GM12865 (cell line): Measurements from ENCODE around the gene SDHD.

Experiments
- DNase-seq: peaks from one replicate; pipeline ENCODE4 v3.0.0; 2010; ENCODE audit warnings: low read depth
- H3K4me3 ChIP-seq: 2 replicates; pipeline ENCODE4 v1.5.1; 2011; ENCODE audit warnings: mild to moderate bottlenecking, low read depth, low read length, control low read depth
- TF ChIP-seq, protein P1 (sequence below): IDR thresholded peaks from 2 replicates; pipeline ENCODE4 v1.5.1; 2011; ENCODE audit warnings: low read length, control low read depth, low read depth, inconsistent platforms; ENCODE audit not compliant: insufficient read depth; ENCODE audit errors: missing control alignments

SDHD gene

DNA sequence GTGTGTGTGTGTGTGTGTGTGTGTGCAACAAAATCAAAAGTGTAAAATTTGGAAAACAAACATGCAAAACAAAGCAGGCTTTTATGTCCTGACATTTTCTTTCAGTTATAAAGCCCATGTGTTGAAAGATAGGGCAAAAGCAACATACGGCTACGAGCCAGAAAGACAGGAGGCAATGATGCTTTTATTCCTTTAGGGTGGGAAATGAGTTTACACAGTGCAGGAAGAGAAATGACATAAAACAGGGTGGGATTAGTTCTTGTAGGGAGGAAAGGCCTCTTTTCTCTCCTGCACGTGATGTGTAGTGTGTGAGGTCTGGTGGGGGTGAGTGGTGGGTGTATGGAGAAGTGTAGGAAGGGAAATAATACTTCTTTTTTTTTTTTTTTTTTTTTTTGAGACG is 47.8 kb downstream of the SDHD start:
- H3K4me3 ChIP-seq: no peak overlapping the region
- no peak for DNase-seq
- TF ChIP-seq, protein P1, sequence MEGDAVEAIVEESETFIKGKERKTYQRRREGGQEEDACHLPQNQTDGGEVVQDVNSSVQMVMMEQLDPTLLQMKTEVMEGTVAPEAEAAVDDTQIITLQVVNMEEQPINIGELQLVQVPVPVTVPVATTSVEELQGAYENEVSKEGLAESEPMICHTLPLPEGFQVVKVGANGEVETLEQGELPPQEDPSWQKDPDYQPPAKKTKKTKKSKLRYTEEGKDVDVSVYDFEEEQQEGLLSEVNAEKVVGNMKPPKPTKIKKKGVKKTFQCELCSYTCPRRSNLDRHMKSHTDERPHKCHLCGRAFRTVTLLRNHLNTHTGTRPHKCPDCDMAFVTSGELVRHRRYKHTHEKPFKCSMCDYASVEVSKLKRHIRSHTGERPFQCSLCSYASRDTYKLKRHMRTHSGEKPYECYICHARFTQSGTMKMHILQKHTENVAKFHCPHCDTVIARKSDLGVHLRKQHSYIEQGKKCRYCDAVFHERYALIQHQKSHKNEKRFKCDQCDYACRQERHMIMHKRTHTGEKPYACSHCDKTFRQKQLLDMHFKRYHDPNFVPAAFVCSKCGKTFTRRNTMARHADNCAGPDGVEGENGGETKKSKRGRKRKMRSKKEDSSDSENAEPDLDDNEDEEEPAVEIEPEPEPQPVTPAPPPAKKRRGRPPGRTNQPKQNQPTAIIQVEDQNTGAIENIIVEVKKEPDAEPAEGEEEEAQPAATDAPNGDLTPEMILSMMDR: no peak

DNA sequence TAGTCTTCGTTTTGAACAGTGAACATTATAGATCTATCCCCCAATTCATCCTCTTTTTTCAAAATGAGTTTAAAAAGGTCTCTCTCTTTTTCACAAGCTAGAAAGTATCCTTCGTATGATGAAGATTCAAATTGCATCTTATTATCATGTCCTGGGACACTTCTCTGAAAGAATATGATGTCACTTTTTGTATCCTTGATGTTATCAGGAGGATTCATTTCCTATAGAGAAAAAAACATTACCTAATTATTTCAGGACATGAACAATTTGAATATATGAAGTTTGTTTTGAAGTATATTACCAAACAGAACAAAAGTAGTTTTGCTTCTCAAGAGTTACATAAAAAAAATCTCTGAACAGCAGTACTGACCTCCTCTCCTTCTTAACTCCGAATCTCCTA is 56.9 kb downstream of the SDHD start:
- no peak overlapping the region for H3K4me3 ChIP-seq
- TF ChIP-seq, protein P1: no peak
- no peak for DNase-seq
